C4-2B (cell line): ENCODE measurements around the gene RGS2.

Experiments
- ZFX ChIP-seq: fragments of 450-650 bp; IDR thresholded peaks from 2 replicates; pipeline ENCODE4 v1.6.1; 2017
- TF ChIP-seq, protein P1 (sequence below): fragments of 450-650 bp; conservative IDR thresholded peaks from 2 replicates; pipeline ENCODE4 v1.5.1; 2017; ENCODE audit warnings: mild to moderate bottlenecking

GRCh38 chr1:192795916-192796618 lies 12.8 kb upstream of the RGS2 start:
- TF ChIP-seq, protein P1, sequence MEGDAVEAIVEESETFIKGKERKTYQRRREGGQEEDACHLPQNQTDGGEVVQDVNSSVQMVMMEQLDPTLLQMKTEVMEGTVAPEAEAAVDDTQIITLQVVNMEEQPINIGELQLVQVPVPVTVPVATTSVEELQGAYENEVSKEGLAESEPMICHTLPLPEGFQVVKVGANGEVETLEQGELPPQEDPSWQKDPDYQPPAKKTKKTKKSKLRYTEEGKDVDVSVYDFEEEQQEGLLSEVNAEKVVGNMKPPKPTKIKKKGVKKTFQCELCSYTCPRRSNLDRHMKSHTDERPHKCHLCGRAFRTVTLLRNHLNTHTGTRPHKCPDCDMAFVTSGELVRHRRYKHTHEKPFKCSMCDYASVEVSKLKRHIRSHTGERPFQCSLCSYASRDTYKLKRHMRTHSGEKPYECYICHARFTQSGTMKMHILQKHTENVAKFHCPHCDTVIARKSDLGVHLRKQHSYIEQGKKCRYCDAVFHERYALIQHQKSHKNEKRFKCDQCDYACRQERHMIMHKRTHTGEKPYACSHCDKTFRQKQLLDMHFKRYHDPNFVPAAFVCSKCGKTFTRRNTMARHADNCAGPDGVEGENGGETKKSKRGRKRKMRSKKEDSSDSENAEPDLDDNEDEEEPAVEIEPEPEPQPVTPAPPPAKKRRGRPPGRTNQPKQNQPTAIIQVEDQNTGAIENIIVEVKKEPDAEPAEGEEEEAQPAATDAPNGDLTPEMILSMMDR, result no peak
- no peak for TF ChIP-seq ZFX
